Fibroblast of mammary gland (primary cell): ENCODE results near the gene DPP9.

Source experiments
- DNase-seq: peaks from one replicate; pipeline ENCODE4 v3.0.0-alpha.2; 2010; ENCODE audit warnings: low read depth
- H3K4me3 ChIP-seq: 2 replicates; pipeline ENCODE4 v1.5.1; 2011; ENCODE audit warnings: low read depth, mild to moderate bottlenecking, low read length, moderate library complexity; ENCODE audit not compliant: control insufficient read depth
- CTCF ChIP-seq: conservative IDR thresholded peaks from 2 replicates; pipeline ENCODE4 v1.5.1; 2011; ENCODE audit warnings: low read depth, low read length, inconsistent platforms; ENCODE audit not compliant: control insufficient read depth, insufficient read depth

The DPP9 gene

GRCh38 chr19:4649392-4650047 is 74.1 kb downstream of the DPP9 start:
- no peak for TF ChIP-seq CTCF
- no peak for DNase-seq

GRCh38 chr19:4647676-4648644 is 75.7 kb downstream of the DPP9 start:
- peak; percentile 49 for DNase-seq
- no peak overlapping the region for H3K4me3 ChIP-seq
- TF ChIP-seq CTCF = peak; percentile 11

More at GRCh38 chr19:4649392-4650047, 74.1 kb downstream of the DPP9 start:
- H3K4me3 ChIP-seq = no peak overlapping the region

DNA sequence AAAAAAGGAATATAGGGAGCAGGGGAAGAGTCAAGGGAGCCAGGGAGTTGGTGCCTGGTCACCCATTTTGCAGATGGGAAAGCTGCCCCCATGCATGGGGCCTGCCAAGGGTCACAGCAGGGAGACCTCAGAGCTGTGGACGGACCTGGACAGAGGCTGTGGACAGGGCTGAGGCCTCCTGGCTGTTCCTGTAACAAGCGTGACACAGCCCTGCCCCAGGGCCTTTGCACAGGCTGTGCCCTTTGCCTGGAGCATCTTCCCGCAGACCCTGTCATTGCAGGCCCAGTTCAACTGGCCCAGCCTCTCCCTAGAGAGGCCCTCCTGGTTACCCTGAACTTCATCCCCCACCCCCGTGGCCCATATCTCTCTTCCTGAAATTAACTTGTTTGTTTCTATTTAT is 77.9 kb downstream of the DPP9 start:
- DNase-seq = no peak
- H3K4me3 ChIP-seq = no peak overlapping the region
- no peak for TF ChIP-seq CTCF

GRCh38 chr19:4642625-4643024 is 81.0 kb downstream of the DPP9 start:
- H3K4me3 ChIP-seq = no peak overlapping the region
- no peak for TF ChIP-seq CTCF

DNA sequence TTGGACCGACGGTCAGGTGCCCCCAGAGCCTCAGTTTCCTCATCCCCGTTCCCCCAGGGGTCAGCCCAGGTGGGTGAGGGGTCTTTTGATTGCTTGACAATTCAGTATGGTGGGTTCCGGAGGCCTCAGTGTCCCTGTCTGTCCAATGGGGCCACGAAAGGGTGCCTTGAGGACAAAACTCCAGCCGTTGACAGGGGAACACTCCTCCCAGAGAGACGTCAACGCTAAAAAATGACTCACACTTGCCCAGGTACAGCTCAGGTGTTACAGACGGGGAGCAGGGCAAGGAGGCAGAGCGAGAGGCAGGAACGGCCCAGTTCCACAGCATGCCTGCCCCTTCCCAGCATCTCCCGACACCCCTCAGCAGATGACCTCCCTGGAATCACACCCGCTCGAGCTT is 82.5 kb downstream of the DPP9 start:
- TF ChIP-seq CTCF = no peak
- no peak overlapping the region for H3K4me3 ChIP-seq

More at GRCh38 chr19:4642625-4643024, 81.0 kb downstream of the DPP9 start:
- no peak for DNase-seq

GRCh38 chr19:4640247-4641000 is 83.2 kb downstream of the DPP9 start:
- no peak for DNase-seq
- TF ChIP-seq CTCF = no peak
- H3K4me3 ChIP-seq = peak overlapping the region; percentile 80

More for the DNA sequence above, 82.5 kb downstream of the DPP9 start:
- no peak for DNase-seq
